H1 (cell line): ENCODE measurements around the gene AGAP1. TPM values are rescaled to one million over a fixed set of nuclear protein-coding genes. Genes with fewer than 3 reads are reported as not detected.
A peak's percentile ranks its signal among the peaks of the same experiment; 100 is the strongest.

Source experiments
- CTCF ChIA-PET: fragments of 300-600 bp; sonication (Branson Sonifier 250); formaldehyde crosslinking; loops from one replicate; lab custom pipeline; 2021; ENCODE audit not compliant: partially characterized antibody; lab: Charles Lee
- POLR2A ChIA-PET: fragments of 300-600 bp; sonication (Branson Sonifier 250); formaldehyde crosslinking; loops from one replicate; lab custom pipeline; 2021; ENCODE audit warnings: inconsistent platforms; ENCODE audit not compliant: partially characterized antibody; lab: Charles Lee
- DNase-seq, 2 experiments: peaks; one replicate each; pipeline versions ENCODE4 v3.0.0 to v3.0.0-alpha.2; 2010 to 2022; ENCODE audit warnings: low spot score in 2 of 2, low read depth in 1 of 2, mixed read lengths in 1 of 2
- FAIRE-seq: peaks from 2 replicates; lab custom pipeline; 2011; peaks lifted over from hg19 to GRCh38; lab: Jason Lieb, UNC
- H2AFZ ChIP-seq: 2 replicates; pipeline ENCODE4 v1.8.1; 2012; ENCODE audit warnings: low read length, inconsistent platforms
- H2AK5ac ChIP-seq: 2 replicates; pipeline ENCODE4 v1.6.1; 2013; ENCODE audit warnings: low read depth, low read length
- H2BK120ac ChIP-seq: replicated peaks from 2 replicates; pipeline ENCODE3; 2013; ENCODE audit warnings: low read depth, low read length, inconsistent platforms
- H2BK12ac ChIP-seq: 2 replicates; pipeline ENCODE4 v1.6.1; 2013; ENCODE audit warnings: low read depth, low read length
- H2BK15ac ChIP-seq: 2 replicates; pipeline ENCODE4 v1.6.1; 2013; ENCODE audit warnings: low read length
- H2BK20ac ChIP-seq: 2 replicates; pipeline ENCODE4 v1.6.1; 2013; ENCODE audit warnings: low read length
- H2BK5ac ChIP-seq: 2 replicates; pipeline ENCODE4 v1.6.1; 2013; ENCODE audit warnings: low read depth, low read length
- H3K14ac ChIP-seq: 2 replicates; pipeline ENCODE4 v1.6.1; 2013; ENCODE audit warnings: inconsistent platforms; ENCODE audit not compliant: insufficient read length
- H3K18ac ChIP-seq: 2 replicates; pipeline ENCODE4 v1.6.1; 2013; ENCODE audit warnings: low read length; ENCODE audit errors: extremely low read depth
- H3K23ac ChIP-seq: 2 replicates; pipeline ENCODE4 v1.6.1; 2013; ENCODE audit warnings: inconsistent platforms; ENCODE audit not compliant: insufficient read length
- H3K23me2 ChIP-seq: 2 replicates; pipeline ENCODE4 v1.6.1; 2013; ENCODE audit warnings: low read depth, low read length
- H3K27ac ChIP-seq: 2 replicates; pipeline ENCODE4 v1.6.1; 2011; ENCODE audit warnings: low read depth, low read length, inconsistent platforms
- H3K27me3 ChIP-seq, 4 experiments: replicated peaks in 1 of 4; 1 replicate in 1 of 4; 2 replicates in 3 of 4; pipeline versions ENCODE4 v1.6.1 to v1.8.1; 2011 to 2013; ENCODE audit warnings: low read length in 3 of 4, mild to moderate bottlenecking in 3 of 4, inconsistent platforms in 2 of 4, mixed read lengths in 2 of 4, moderate library complexity in 1 of 4; ENCODE audit not compliant: control insufficient read depth in 3 of 4, insufficient read depth in 3 of 4; ENCODE audit errors: extremely low read depth in 1 of 4
- H3K36me3 ChIP-seq, 4 experiments: 2 replicates each; pipeline versions ENCODE4 v1.6.1 to v1.8.1; 2011 to 2013; ENCODE audit warnings: mild to moderate bottlenecking in 4 of 4, low read length in 3 of 4, moderate library complexity in 2 of 4, control low read depth in 1 of 4, inconsistent platforms in 1 of 4; ENCODE audit not compliant: insufficient read depth in 4 of 4, control insufficient read depth in 2 of 4
- H3K4ac ChIP-seq: replicated peaks from 2 replicates; pipeline ENCODE3; 2013; ENCODE audit warnings: low read length, low read depth, mixed read lengths, inconsistent platforms; ENCODE audit not compliant: insufficient read length
- H3K4me1 ChIP-seq, 4 experiments: replicated peaks in 1 of 4; 1 replicate in 1 of 4; 2 replicates in 3 of 4; pipeline versions ENCODE4 v1.6.1 to v1.8.1; 2011 to 2013; ENCODE audit warnings: low read length in 3 of 4, inconsistent platforms in 2 of 4, mixed read lengths in 1 of 4; ENCODE audit not compliant: insufficient read depth in 4 of 4, control insufficient read depth in 3 of 4
- H3K4me2 ChIP-seq, 2 experiments: 2 replicates each; pipeline versions ENCODE4 v1.6.1 to v1.8.1; 2011 to 2013; ENCODE audit warnings: low read depth in 2 of 2, low read length in 2 of 2, control low read depth in 1 of 2, inconsistent platforms in 1 of 2, mild to moderate bottlenecking in 1 of 2; ENCODE audit not compliant: insufficient read depth in 1 of 2
- H3K4me3 ChIP-seq, 4 experiments: fragments of 200-600, 300-600 bp in 1 of 4; sonication (generic), shearing (Covaris generic), sonication (Bioruptor Twin) in 1 of 4; 2 replicates each; pipeline versions ENCODE4 v1.5.1 to v1.8.1; 2011 to 2016; ENCODE audit warnings: low read length in 4 of 4, low read depth in 3 of 4, control low read depth in 2 of 4, inconsistent platforms in 2 of 4, mild to moderate bottlenecking in 2 of 4, mixed read lengths in 1 of 4, moderate library complexity in 1 of 4; ENCODE audit not compliant: insufficient read depth in 2 of 4; ENCODE audit errors: extremely low read depth in 1 of 4
- H3K56ac ChIP-seq: replicated peaks from 2 replicates; pipeline ENCODE3; 2013; ENCODE audit warnings: low read depth, mild to moderate bottlenecking, mixed read lengths, low read length, inconsistent platforms; ENCODE audit not compliant: insufficient read length
- H3K79me1 ChIP-seq: 2 replicates; pipeline ENCODE4 v1.6.1; 2013; ENCODE audit warnings: low read depth, low read length, control low read depth
- H3K79me2 ChIP-seq, 2 experiments: 2 replicates each; pipeline versions ENCODE4 v1.6.1 to v1.8.1; 2012 to 2013; ENCODE audit warnings: low read length in 2 of 2, mild to moderate bottlenecking in 2 of 2, inconsistent platforms in 1 of 2; ENCODE audit not compliant: insufficient read depth in 2 of 2, control insufficient read depth in 1 of 2
- H3K9ac ChIP-seq, 4 experiments: replicated peaks in 1 of 4; 1 replicate in 1 of 4; 2 replicates in 3 of 4; pipeline versions ENCODE4 v1.6.1 to v1.8.1; 2011 to 2013; ENCODE audit warnings: low read depth in 3 of 4, low read length in 3 of 4, control low read depth in 2 of 4, mild to moderate bottlenecking in 2 of 4, moderate library complexity in 2 of 4, inconsistent platforms in 1 of 4; ENCODE audit errors: extremely low read depth in 1 of 4
- H3K9me3 ChIP-seq, 2 experiments: 2 replicates each; pipeline versions ENCODE4 v1.6.1 to v1.8.1; 2012 to 2013; ENCODE audit warnings: mild to moderate bottlenecking in 2 of 2, moderate library complexity in 2 of 2, control low read depth in 1 of 2, inconsistent platforms in 1 of 2, low read depth in 1 of 2, low read length in 1 of 2, mixed read lengths in 1 of 2; ENCODE audit not compliant: insufficient read depth in 2 of 2
- H4K20me1 ChIP-seq, 2 experiments: replicated peaks in 1 of 2; 2 replicates each; pipeline versions ENCODE3 to v1.8.1; 2011 to 2013; ENCODE audit warnings: inconsistent platforms in 2 of 2, low read length in 2 of 2, mild to moderate bottlenecking in 1 of 2; ENCODE audit not compliant: insufficient read depth in 2 of 2, control insufficient read depth in 1 of 2
- H4K5ac ChIP-seq: 2 replicates; pipeline ENCODE4 v1.6.1; 2013; ENCODE audit warnings: low read length, low read depth, mixed read lengths, inconsistent platforms; ENCODE audit not compliant: insufficient read length
- H4K8ac ChIP-seq: 2 replicates; pipeline ENCODE4 v1.8.0; 2013; ENCODE audit warnings: mild to moderate bottlenecking, moderate library complexity, low read length, inconsistent platforms; ENCODE audit not compliant: insufficient read depth; ENCODE audit errors: extremely low read depth
- H4K91ac ChIP-seq: replicated peaks from 2 replicates; pipeline ENCODE3; 2013; ENCODE audit warnings: low read length, mixed read lengths, inconsistent platforms; ENCODE audit not compliant: insufficient read length
- ATF3 ChIP-seq: IDR thresholded peaks from 2 replicates; pipeline ENCODE4 v1.6.1; 2011; ENCODE audit warnings: low read depth, mild to moderate bottlenecking, low read length; ENCODE audit not compliant: insufficient read depth
- BRCA1 ChIP-seq: IDR thresholded peaks from 2 replicates; pipeline ENCODE4 v1.6.1; 2012; ENCODE audit warnings: low read depth, low read length, improper control_type of control experiment
- CHD1 ChIP-seq: IDR thresholded peaks from 2 replicates; pipeline ENCODE4 v1.6.1; 2012; ENCODE audit warnings: low read depth, low read length, improper control_type of control experiment
- EP300 ChIP-seq, 2 experiments: IDR thresholded peaks; 1 replicate in 1 of 2; 2 replicates in 1 of 2; pipeline ENCODE4 v1.6.1; 2011 to 2012; ENCODE audit warnings: low read depth in 2 of 2, low read length in 2 of 2, mild to moderate bottlenecking in 2 of 2, borderline replicate concordance in 1 of 2, inconsistent platforms in 1 of 2, moderate library complexity in 1 of 2
- FOSL1 ChIP-seq: IDR thresholded peaks from 2 replicates; pipeline ENCODE4 v1.6.1; 2011; ENCODE audit warnings: mild to moderate bottlenecking, low read depth, low read length, moderate library complexity; ENCODE audit not compliant: insufficient read depth
- JUND ChIP-seq: IDR thresholded peaks from 2 replicates; pipeline ENCODE4 v1.6.1; 2011; ENCODE audit warnings: mild to moderate bottlenecking, improper control_type of control experiment, low read length
- NRF1 ChIP-seq: IDR thresholded peaks from 2 replicates; pipeline ENCODE4 v1.6.1; 2011; ENCODE audit warnings: mild to moderate bottlenecking, low read depth, low read length, improper control_type of control experiment
- ZNF274 ChIP-seq: IDR thresholded peaks from 2 replicates; pipeline ENCODE4 v1.7.0; 2012; ENCODE audit warnings: low read length, borderline replicate concordance; ENCODE audit errors: extremely low read depth
- WGBS, 2 experiments: shearing (Covaris generic) in 1 of 2; methylation state at CpG; one replicate each; pipeline versions ENCODE4 v1.1.6 to v1.1.7; 2013 to 2015; ENCODE audit warnings: low lambda C conversion rate in 2 of 2, mixed read lengths in 2 of 2, inconsistent platforms in 1 of 2, low coverage in 1 of 2, missing lambda C conversion rate in 1 of 2; ENCODE audit not compliant: insufficient replicate concordance in 2 of 2, insufficient coverage in 1 of 2, insufficient read length in 1 of 2; ENCODE audit errors: extremely low coverage in 1 of 2, missing lambda C conversion rate in 1 of 2; 5-methylcytosine and 5-hydroxymethylcytosine counted together
- polyA plus RNA-seq, 7 experiments: library from polyadenylated mRNA; depleted of rRNA in 3 of 7; stranded (reverse) in 5 of 7; unstranded in 2 of 7; fragments of >200 nt in 5 of 7; fragments of 200-250 nt in 2 of 7; gene quantifications; 1 replicate in 5 of 7; 2 replicates in 1 of 7; 4 replicates in 1 of 7; pipeline versions ENCODE4 v1.2.1 to v1.2.3, GENCODE V29; 2011 to 2013; ENCODE audit warnings: missing spikeins in 2 of 7, mixed read lengths in 2 of 7
- total RNA-seq: library from RNA; stranded (reverse); fragmentation: NEBNext Ultra II Directional; extraction: Animal tissue kit (Norgen Biotek cat#: 25700); gene quantifications from 2 replicates; pipeline ENCODE4 v1.2.1, GENCODE V29; 2021

The AGAP1 gene
- total and polyA plus RNA-seq, 2 of the 8 experiments (the other 6 are each of a cell fraction or from before 2014, with no cell fraction given) = 18.1 to 39.4 TPM

GRCh38 chr2:235572592-235572991, 78.7 kb downstream of the AGAP1 start:
- Histone ChIP-seq H3K14ac (no peak overlapping the region), H4K5ac (no peak overlapping the region), H3K23ac (no peak overlapping the region), H4K91ac (no peak overlapping the region), H2BK5ac (no peak overlapping the region), H3K27me3 (no peaks in the 10 kb centered on the region), H3K9me3 (peaks cover 9 to 11% of the 10 kb centered on the region in 2 experiments; a peak in 3 of 4 replicates), H3K4me1 (peaks cover 1 to 28% (median 11%) of the 10 kb centered on the region in 4 experiments), H3K18ac (no peak overlapping the region), H2BK12ac (no peak overlapping the region), H2AFZ (no peak overlapping the region), H3K9ac (no peak overlapping the region), H3K4me3 (no peak overlapping the region), H2BK20ac (no peak overlapping the region), H4K20me1 (peaks cover 4 to 15% of the 10 kb centered on the region in 2 experiments), H3K36me3 (peaks cover 0 to 4% (median 0%) of the 10 kb centered on the region in 4 experiments; a peak in 2 of 8 replicates), H2BK120ac (no peak overlapping the region), H3K27ac (no peak overlapping the region), H3K4me2 (no peak overlapping the region), H3K56ac (no peak overlapping the region), H2BK15ac (0 out of 2 replicates have a peak overlapping the region, but pooled peaks have one; percentile 3), H3K23me2 (no peaks in the 10 kb centered on the region), H3K79me2 (peaks cover 4 to 79% of the 10 kb centered on the region in 2 experiments; a peak in 3 of 4 replicates), H3K4ac (no peak overlapping the region), H3K79me1 (peaks cover 14% of the 10 kb centered on the region), H4K8ac (no peak overlapping the region; the same call in 1 of the 2 replicates), H2AK5ac (no peak overlapping the region)
- no peak for TF ChIP-seq JUND
- TF ChIP-seq NRF1 = no peak
- no peak for TF ChIP-seq FOSL1
- TF ChIP-seq ATF3 = no peak
- no peak for TF ChIP-seq ZNF274
- TF ChIP-seq BRCA1 = no peak
- no peak for TF ChIP-seq CHD1
- TF ChIP-seq EP300 (IDR thresholded peaks at IDR 0.05; ENCODE audit: borderline replicate concordance in 1 of 2, low read depth in 2 of 2, low read length in 2 of 2) = no peak
- ChIA-PET CTCF (interaction anchor here (0.8 to 2.0 kb wide), 5 partner anchors 10 to 1184 kb away, joined by 3 to 9 read pairs (median 6); no protein-coding TSS in a partner anchor), POLR2A (no interaction called here)
- WGBS, 2 experiments = 84% methylated on average over 7 of the region's 7 CpGs; no CpG with 5 or more reads in 1 of the 2 experiments
- DNase-seq = no peak
- no peak for FAIRE-seq
